Stimulated activated CD8-positive, alpha-beta memory T cell treated with anti-CD3 and anti-CD28 coated beads, Interleukin-4, amount 100 ng/mL, for 48 hours (primary cell): ENCODE data around the gene TXNDC2.

Experiments
- DNase-seq: peaks from one replicate; pipeline ENCODE4 v3.0.0-alpha.2; 2020

Gene TXNDC2

DNA sequence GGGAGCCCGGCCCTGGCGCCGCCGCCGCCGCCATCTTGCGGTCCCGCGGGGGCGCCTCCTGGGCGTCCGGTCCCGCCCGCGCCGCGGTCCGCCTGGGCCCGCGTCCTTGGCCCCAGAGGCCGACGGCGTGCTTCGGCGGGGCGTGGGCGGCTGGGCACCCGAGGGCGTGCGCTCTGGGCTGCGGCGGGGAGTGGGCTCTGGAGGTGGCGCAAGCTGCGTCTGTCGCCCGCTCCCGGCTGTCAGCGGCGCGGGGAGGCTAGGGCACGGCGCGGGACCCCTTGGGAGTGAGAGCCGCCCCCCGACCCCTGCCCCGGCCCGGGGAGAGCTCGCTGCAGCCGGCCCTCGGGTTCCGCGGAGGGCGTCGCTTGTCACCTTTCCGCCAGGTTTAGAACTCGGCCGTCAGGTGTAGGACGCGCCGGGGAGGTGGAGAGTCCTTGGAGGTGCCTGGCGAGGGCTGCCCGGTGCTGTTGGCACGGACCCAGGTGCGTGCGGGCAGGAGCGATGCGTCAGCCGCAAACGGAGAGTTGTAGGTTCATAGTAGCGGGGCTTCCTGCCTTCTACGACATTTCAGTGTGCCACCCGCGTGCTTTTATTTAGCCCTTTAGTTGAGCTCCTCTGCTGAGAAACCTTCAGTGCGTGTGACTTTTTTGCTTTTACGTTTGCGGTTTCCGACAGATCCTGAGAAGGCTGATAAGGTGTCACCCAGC lies 29.0 kb downstream of the TXNDC2 start:
- DNase-seq, result peak; percentile 83

DNA sequence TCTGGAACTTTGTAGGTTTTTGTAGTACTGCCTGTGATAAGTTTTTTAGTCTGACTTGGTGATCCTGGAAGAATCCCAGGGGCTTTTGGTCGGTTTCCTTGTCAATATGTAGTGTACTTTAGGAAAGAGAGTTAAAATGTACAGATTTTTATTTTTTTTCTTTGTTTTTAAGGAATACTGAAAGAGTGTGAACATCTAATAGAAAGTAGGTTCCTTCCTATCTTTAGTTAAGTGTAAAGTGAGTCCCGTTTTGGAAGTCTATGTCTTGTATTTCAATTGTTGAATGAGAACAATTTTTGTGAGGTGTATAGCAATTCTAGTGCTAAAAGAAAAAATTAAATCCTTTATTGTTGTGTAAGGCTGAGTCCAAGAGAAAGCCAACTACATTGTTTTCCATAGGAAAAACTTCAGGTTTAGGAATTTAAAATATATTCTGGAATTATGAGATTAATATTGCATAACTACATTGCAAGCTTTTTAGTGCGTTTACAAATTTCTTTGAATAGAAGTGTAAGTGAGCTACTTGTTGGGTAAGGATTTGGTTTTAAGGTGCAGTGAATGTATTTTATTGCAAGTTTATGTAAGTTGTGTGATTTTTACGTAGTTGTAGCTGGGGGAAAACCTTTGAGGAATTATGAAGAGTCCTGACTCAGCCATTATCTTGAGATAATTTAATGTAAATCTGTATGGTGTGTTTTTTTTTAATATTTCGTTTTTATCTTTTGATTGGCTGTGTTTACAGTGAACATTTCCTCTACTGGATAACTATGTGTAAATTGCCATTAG lies 29.7 kb downstream of the TXNDC2 start:
- no peak for DNase-seq

DNA sequence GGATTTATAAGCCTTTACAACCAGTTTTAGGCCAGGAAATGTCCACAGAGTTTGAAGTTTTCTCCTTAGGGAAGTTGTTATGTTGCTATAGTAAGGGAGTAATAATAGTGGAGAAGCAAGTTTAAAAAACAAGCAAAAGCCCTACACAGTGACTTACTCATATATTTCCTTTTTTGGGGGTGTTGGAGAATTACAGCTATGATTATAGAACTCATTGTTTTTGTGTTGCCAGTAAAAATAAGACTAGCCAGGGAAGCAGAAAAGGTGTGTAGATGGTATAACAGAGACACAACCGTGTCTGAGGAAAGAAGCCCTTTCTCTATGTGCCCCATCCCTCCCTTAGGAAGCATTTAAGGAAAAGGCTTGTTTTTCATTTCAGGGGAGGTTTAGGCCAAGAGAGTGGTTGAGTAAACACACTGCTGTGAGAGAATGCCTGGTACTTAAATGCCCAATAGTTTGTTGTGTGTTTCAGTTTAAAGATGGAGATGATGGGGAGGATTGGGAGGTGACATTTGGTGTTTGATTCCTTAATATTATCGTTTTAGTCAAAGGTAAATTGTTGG lies 30.4 kb downstream of the TXNDC2 start:
- no peak for DNase-seq

DNA sequence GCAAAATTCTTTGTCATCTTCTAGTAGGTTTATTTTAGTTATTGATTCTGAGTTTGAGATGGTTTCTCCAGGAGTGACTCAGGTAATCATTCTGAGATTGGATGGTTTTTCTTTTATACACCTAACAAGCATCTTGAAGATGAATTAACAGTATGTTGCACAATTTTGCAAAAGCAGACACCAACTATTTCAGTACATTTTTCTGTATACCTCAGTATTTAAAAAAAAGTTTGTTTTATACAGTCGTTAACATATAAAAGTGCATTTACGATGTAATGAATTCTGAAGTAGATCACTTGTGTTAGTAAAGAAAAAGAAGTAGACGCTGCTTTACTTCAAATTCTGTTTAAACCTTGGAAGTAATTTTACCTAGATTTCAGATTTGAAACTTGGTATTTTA lies 31.0 kb downstream of the TXNDC2 start:
- DNase-seq, result no peak

DNA sequence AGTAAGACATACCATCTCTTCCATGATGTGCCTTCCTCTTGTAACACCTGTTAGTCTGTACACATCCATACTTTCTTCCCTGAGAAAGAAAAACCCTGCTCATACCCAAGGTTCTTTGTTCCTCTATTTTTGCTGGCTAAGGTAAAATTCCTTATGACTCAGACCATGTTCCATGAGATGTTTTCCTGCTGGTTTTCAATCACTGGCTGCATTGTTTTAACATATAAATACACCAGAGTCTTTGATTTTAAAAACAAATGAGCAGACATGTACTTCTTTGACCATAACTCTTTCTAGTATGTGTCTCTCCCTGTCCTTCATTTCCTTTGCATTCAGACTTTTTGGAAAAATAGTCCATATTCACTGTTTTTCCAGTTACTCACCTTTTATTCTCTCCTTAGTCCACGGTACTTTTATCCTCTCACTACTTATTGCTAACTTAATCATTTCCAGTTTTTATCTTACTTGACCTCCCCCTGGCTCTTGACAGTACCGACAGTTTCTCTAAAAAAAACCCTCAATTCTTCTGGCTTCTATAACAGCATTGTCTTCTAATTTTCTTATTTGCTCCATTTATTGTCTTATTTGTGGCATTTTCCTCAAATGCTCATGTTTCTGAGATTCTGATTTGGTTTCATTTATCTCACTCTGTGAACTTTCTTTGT lies 32.4 kb downstream of the TXNDC2 start:
- no peak for DNase-seq

DNA sequence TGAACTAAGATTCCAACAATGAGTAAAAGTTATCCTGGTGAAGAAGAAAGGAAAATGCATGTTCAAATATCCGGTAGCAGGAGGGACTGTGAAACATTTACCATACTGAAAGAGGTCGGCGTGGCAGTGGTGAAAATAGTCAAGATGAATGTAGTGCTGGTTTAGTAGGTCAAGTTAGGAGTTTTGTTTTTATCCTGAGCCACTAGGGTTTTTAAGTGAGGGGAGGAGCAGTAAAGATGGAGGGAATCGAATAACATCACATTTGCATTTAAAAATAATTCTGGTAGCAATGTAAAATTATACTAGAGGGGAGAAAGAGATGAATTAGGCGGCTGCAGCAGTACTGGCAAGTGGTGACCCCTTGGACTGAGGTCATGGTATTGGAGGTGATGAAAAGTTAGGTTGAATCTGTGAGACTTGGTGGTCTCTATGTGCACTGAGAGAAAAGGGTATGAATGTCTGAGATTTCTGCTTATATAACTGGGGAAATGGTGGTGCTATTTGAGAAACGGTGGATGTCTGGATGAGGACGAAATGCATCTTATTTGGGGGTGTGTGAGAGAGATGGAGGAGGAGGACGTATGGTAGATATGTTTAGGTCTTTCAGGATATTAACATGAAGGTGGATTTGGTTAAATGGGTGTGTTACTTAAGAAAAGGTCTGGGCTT lies 33.9 kb downstream of the TXNDC2 start:
- no peak for DNase-seq

DNA sequence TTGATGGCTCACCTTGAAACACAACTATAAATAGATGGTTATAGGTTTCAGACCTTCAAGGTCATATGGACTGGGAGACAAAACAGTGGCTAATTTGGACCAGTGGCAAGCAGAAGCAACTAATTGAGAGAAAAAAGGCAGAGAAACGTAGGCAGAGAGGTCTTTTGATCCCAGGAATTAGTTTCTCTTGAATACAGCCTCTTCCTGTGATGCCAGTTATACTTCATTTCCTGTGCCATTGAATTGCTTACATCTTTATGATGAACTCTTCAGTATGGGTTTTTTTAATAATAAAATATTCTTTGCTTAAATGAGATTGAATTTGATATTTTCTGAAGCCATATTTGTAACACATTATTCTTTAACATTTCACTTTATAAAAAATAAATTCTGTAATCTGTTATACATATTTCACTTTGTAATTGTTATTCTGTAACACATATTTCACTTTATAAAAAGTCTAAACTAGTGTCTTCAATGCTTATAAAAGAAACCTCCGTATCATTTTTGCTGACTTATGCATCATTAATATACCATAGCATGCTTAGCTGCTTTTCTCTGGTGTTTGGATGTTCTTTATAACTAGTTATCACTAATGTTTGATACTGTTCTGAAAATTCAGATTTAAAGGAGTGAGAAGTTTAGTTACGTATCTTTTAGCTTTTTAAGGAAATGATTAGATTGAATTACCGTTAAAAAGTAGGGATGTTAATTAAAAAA lies 37.0 kb downstream of the TXNDC2 start:
- no peak for DNase-seq

DNA sequence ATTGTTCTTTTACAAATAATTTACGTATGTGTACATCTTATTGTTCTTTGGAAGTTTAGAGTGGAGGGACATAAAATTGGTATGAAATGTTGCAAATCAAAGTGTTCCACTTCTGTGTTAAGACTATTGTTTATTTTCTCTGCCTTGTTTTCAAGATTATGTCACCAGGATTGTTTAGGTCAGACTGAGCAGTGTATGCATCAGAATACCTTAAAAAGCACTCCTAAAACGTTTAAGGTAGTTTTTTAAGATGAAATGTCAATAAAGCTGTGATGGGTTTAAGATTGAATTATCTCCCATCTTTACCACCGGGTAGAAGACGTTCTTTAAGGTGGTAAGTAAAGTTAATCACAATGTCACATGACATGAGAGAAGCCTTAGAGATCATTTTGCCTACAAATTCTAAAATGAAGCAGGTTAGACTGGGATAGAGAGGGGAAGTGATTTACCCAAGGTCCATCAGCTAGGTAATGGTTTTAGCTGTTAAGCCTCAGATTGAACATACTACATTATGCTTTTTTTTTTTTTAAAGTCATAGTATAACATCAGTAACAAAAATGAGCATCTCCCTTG lies 38.7 kb downstream of the TXNDC2 start:
- no peak for DNase-seq

DNA sequence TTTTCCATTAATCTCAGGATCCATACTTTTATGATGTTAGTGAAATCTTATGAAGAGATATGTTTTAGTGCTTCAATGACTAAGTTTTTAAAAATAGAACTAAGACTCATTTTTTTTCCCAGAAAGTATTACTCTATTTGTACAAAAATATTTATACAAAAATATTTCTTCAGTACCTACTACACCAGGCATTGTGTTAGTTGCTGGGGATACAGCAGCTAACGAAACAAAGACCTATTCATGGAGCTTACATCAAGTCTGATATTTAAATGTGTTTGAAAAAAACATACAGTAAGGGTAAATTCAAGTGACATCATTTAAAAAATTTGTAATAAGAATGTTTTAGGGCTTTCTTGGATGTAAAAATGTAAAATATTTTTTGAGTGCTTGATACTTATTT lies 39.6 kb downstream of the TXNDC2 start:
- DNase-seq, result no peak

DNA sequence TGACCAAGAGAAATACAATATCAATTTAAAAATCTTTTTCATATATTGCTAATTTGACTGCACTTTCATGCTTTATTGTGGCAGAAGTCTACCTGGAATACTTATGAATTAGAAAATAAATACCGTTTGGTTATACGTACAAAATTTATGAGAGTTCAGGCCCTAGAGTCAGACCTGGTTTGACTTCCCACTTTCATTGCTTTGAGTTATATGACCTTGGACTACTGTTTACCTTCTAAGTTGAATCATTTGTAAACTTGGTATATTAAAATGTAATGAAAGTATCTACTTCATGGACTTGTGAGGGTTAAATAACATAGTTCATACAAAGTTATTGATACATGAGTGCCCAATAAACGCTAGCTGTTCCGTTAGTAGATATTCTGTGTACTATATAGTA lies 40.0 kb downstream of the TXNDC2 start:
- DNase-seq, result no peak

DNA sequence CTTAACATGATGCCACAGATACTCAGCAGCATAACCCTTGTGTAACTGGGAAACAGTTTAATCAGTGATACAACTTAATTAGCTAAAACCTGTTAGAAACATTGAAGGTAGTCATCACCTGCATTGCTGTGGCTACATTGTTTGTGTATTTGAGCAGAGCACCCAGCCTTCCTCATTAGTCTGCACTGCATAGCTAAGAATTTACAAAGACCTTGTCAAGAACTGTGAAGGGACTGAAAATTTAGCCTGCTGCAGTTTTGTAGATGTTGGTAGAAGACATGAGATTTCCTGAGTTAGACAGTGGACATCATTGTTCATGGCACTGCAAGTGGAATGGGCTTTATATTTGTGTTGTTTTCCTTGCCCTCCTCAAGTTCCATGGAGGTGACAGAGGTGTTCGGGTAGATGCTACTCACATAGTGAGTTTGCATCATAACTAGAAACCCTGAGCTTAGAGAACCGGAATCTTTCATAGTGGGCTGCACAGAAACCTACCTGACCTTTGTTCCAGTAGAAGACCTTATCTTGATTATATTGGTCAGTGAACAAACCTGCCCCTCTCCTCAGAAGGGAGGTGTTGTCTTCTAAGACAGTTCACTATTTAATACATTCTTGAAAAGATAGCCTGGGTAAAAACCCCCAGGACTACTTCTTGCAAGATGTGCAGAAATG lies 40.6 kb downstream of the TXNDC2 start:
- DNase-seq, result no peak

DNA sequence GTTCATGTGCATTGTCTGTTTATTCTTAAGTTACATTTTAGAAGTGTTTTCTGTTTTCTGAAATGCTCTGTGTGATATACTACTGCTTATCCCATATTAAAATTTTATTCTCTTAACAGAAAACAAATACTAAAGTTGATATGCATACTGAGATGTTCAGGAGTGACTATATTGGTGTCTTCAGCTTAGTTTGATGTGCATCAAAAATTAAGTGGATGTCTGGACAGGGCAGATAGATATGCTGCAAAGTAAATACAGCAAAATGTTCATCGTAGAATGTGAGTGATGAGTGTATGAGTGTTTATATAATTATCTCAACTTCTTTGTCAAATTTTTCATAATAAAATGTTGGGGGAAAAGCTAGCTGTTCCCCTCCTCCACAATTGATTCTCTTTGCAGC lies 41.2 kb downstream of the TXNDC2 start:
- no peak for DNase-seq

DNA sequence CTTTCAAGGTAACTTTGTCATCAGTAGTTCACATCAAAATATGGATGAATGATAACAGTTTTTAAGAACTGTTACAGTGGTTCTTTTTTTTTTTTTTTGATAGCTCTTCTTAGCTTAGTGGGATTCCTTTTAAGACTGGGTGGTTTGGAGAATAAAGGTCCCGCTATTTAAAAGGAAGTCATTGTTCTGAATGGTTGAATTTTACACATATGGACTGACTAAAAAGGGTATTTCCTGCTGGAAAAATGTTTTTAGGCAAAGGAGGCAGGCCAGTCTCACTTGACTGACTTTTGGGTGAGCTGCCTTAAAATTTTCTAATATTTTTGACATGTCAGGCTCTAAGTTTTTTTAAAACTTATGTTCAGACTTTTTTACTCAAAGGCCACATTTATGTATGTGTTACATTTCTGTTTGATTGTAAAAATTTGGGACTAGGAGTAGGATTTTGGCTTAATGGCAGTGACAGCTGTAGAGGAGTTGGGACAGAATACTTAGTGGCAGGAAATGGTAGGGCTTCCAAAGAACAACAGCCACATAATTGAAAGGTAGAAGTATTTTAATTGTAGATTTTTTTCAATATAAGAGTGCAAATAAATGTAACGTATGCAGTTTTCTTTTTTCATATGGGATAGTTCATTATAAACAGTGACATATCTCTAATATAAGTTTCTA lies 41.8 kb downstream of the TXNDC2 start:
- no peak for DNase-seq

DNA sequence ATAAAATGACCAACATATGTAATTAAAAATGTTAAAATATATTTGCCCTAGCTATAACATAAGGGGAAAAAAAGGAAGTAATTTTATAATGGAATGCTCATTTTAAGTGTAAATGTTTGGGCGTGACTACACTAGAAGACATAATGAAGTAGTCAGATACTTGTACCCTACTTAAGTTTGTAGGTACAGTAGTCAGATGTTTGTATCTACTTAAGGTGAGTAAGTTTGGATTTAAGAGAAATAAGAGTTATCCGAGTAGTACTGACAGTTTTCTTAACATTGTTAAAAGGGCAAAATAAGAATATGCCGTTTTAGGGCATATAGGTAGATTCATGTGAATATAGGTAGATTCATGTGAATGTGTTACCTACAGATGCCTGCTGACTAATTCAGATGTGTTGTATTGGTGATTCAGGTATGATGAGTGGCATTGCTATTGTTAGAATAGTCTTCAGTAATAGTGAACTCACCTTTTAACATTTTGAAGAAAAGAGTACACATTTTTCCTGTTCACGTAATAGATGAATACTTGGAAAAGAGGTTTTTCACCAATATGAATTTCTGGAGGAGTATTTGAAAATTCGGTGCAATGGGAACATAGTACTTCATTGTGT lies 43.0 kb downstream of the TXNDC2 start:
- no peak for DNase-seq

DNA sequence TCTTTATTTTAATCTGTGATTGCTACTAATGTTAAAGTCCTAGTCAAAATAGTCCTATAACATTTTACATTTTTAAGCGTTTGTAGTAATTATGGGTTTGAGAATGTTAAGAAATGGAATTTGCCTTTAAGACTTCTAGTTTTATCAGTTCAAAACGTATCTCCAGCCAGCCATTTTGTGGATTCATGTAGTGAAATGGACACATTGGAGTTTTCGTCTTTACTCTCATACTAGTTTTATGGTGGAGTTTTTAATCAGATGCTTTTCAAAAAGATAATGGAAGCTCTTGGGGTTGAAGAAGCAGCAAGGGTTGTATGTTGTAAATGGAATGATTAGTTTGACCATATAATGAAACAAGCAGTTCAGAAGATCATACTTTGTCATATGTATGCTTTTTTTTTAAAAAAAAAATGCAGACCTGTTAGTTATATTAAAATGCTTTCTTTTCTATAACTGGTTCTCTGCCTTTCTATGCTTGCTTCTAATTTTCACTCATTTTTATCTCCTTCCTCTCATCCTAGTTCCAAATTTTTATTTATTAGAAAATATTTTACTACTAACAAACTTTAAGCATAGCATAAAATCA lies 44.6 kb downstream of the TXNDC2 start:
- no peak for DNase-seq

DNA sequence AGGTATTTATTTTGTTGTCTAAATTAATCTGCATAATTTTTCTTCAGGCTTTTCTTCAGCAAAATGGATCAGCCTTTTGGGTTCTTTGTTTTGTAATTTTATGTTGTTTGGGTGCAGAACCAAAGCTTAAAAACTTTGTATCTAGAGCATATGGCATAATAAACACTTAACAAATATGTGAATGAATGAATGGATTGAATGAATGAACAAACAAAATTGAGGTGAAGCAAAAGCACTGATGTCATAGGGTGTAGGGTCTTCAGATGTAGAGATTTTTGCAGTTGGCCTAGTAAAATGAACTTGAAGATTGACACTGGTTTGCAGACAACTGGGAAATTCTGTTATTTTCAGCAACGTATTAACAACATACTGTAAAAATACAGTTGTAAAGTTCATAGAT lies 45.4 kb downstream of the TXNDC2 start:
- DNase-seq, result no peak

DNA sequence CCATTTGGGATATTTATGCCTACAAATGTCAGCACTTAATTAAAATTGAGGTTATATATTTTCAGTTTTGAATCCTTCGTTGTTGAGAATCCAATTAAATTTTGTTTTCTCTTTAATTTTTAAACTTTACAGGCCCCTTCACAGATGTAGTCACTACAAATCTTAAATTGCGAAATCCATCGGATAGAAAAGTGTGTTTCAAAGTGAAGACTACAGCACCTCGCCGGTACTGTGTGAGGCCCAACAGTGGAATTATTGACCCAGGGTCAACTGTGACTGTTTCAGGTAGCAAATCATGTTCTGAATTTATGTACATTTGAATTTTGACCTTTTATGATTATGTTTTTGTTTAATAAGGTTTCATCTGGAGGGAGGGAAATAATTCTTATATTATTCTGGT lies 45.9 kb downstream of the TXNDC2 start:
- no peak for DNase-seq

DNA sequence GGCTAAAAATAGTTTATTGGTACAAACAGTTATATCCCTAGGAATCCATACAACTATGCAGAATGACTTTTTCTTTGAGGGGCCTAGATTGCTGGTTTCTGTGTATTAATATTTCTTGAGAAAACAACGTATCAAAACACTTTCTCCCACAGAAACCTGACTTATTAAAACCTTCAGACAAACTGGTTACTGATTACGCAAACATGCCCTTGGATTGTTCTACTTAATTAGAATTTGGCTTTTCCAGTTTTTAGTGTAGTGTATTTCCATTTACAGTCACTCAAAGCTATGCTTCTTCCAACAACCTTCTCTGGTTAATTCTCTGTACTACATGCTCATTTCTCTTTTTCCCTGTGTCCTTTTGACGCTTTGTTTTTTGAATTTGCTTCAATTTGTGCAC lies 48.1 kb downstream of the TXNDC2 start:
- no peak for DNase-seq

DNA sequence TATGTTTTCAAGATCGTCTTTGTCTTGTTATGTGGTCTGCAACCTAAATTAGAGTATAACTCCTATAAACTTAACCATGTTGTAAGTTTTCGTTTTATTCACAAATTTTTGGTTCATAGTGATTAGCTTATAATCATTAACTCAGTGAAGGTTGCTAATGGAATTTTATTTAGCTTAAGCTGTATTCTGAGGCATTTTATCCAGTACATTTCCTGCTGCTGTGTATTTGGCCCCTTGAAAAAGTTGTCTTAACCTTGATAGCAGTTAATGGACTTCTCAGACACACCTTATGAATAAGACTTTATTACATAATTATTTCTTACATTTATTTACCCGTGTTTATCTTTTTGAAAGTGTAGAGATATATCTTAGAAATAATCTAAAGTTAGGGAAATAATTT lies 48.5 kb downstream of the TXNDC2 start:
- no peak for DNase-seq
